H9 (cell line): Measurements from ENCODE around the gene USP3. TPM values are rescaled to one million over a fixed set of nuclear protein-coding genes. Genes with fewer than 3 reads are reported as not detected.

Source experiments
- DNase-seq: peaks from one replicate; pipeline ENCODE4 v3.0.0-alpha.2; 2017
- H2AFZ ChIP-seq: one replicate; pipeline ENCODE4 v1.6.1; 2013; ENCODE audit warnings: mild to moderate bottlenecking, low read length, control low read depth, moderate library complexity
- H2AK5ac ChIP-seq: 2 replicates; pipeline ENCODE4 v1.6.1; 2013; ENCODE audit warnings: low read length, control low read depth, mixed read lengths; ENCODE audit not compliant: insufficient read length
- H2BK120ac ChIP-seq: one replicate; pipeline ENCODE4 v1.6.1; 2013; ENCODE audit warnings: low read depth, mild to moderate bottlenecking, low read length, control low read depth, inconsistent platforms; ENCODE audit not compliant: poor library complexity, severe bottlenecking
- H2BK12ac ChIP-seq: 2 replicates; pipeline ENCODE4 v1.6.1; 2013; ENCODE audit warnings: low read length, control low read depth, mixed read lengths, low read depth; ENCODE audit not compliant: insufficient read length
- H2BK15ac ChIP-seq: 2 replicates; pipeline ENCODE4 v1.6.1; 2013; ENCODE audit warnings: low read depth, low read length, control low read depth
- H2BK20ac ChIP-seq: one replicate; pipeline ENCODE4 v1.6.1; 2013; ENCODE audit warnings: low read depth, mild to moderate bottlenecking, low read length, control low read depth, inconsistent platforms; ENCODE audit not compliant: poor library complexity, severe bottlenecking
- H2BK5ac ChIP-seq: 2 replicates; pipeline ENCODE4 v1.6.1; 2013; ENCODE audit warnings: low read length, control low read depth, mixed read lengths; ENCODE audit not compliant: insufficient read length
- H3K14ac ChIP-seq: 2 replicates; pipeline ENCODE4 v1.6.1; 2013; ENCODE audit warnings: low read length, control low read depth; ENCODE audit not compliant: insufficient read depth
- H3K18ac ChIP-seq: 2 replicates; pipeline ENCODE4 v1.6.1; 2013; ENCODE audit warnings: low read depth, mild to moderate bottlenecking, mixed read lengths, low read length, control low read depth; ENCODE audit not compliant: insufficient read length
- H3K23ac ChIP-seq: 2 replicates; pipeline ENCODE4 v1.6.1; 2013; ENCODE audit warnings: low read length, control low read depth, mixed read lengths, low read depth; ENCODE audit not compliant: insufficient read length
- H3K23me2 ChIP-seq: 2 replicates; pipeline ENCODE4 v1.6.1; 2013; ENCODE audit warnings: low read depth, mild to moderate bottlenecking, mixed read lengths, low read length, control low read depth; ENCODE audit not compliant: insufficient read length, poor library complexity, severe bottlenecking
- H3K27ac ChIP-seq: 2 replicates; pipeline ENCODE4 v1.5.1; 2013; ENCODE audit warnings: low read length, control low read depth, mixed read lengths, low read depth; ENCODE audit not compliant: insufficient read length
- H3K27me3 ChIP-seq: 2 replicates; pipeline ENCODE4 v1.6.1; 2013; ENCODE audit warnings: low read length, control low read depth, inconsistent platforms; ENCODE audit not compliant: insufficient read depth
- H3K4ac ChIP-seq: 2 replicates; pipeline ENCODE4 v1.6.1; 2013; ENCODE audit warnings: low read depth, mild to moderate bottlenecking, control low read depth, inconsistent platforms, low read length, moderate library complexity
- H3K4me1 ChIP-seq: 2 replicates; pipeline ENCODE4 v1.6.1; 2013; ENCODE audit warnings: low read length, control low read depth, inconsistent platforms; ENCODE audit not compliant: insufficient read depth
- H3K4me2 ChIP-seq: 2 replicates; pipeline ENCODE4 v1.6.1; 2013; ENCODE audit warnings: low read length, control low read depth, mixed read lengths; ENCODE audit not compliant: insufficient read length, insufficient read depth
- H3K56ac ChIP-seq: 2 replicates; pipeline ENCODE4 v1.6.1; 2013; ENCODE audit warnings: low read depth, mild to moderate bottlenecking, mixed read lengths, low read length, control low read depth; ENCODE audit not compliant: insufficient read length
- H3K79me1 ChIP-seq: 2 replicates; pipeline ENCODE4 v1.6.1; 2013; ENCODE audit warnings: low read depth, mild to moderate bottlenecking, moderate library complexity, low read length, control low read depth, inconsistent platforms; ENCODE audit not compliant: insufficient read depth, poor library complexity, severe bottlenecking
- H3K79me2 ChIP-seq: 2 replicates; pipeline ENCODE4 v1.6.1; 2013; ENCODE audit warnings: low read length, control low read depth, inconsistent platforms; ENCODE audit not compliant: insufficient read depth
- H3K9ac ChIP-seq: 2 replicates; pipeline ENCODE4 v1.6.1; 2013; ENCODE audit warnings: low read length, control low read depth, mixed read lengths; ENCODE audit not compliant: insufficient read length; ENCODE audit errors: extremely low read depth
- H3K9me3 ChIP-seq: one replicate; pipeline ENCODE4 v1.6.1; 2013; ENCODE audit warnings: low read depth, low read length, inconsistent platforms; ENCODE audit not compliant: control insufficient read depth
- H3T11ph ChIP-seq: one replicate; pipeline ENCODE4 v1.6.1; 2013; ENCODE audit warnings: mild to moderate bottlenecking, low read length, control low read depth, inconsistent platforms
- H4K20me1 ChIP-seq: one replicate; pipeline ENCODE4 v1.6.1; 2013; ENCODE audit not compliant: control insufficient read depth, insufficient read length, insufficient read depth
- H4K5ac ChIP-seq: 2 replicates; pipeline ENCODE4 v1.6.1; 2013; ENCODE audit warnings: low read depth, mild to moderate bottlenecking, mixed read lengths, low read length, control low read depth; ENCODE audit not compliant: insufficient read length
- H4K8ac ChIP-seq: replicated peaks from 2 replicates; pipeline ENCODE4 v1.6.1; 2013; ENCODE audit warnings: low read length, control low read depth, mixed read lengths, low read depth; ENCODE audit not compliant: insufficient read length
- H4K91ac ChIP-seq: 2 replicates; pipeline ENCODE4 v1.6.1; 2013; ENCODE audit warnings: low read depth, mild to moderate bottlenecking, moderate library complexity, mixed read lengths, low read length, control low read depth; ENCODE audit not compliant: insufficient read length
- H3K27ac Mint-ChIP-seq, 3 experiments: 2 replicates in 2 of 3; 3 replicates in 1 of 3; pipeline ENCODE4 v1.8.0; 2020 to 2021; ENCODE audit warnings: mixed read lengths in 3 of 3, mild to moderate bottlenecking in 1 of 3, moderate library complexity in 1 of 3
- H3K27me3 Mint-ChIP-seq: 2 replicates; pipeline ENCODE4 v1.8.0; 2021; ENCODE audit warnings: low read depth, mild to moderate bottlenecking, moderate library complexity, mixed read lengths
- H3K36me3 Mint-ChIP-seq, 3 experiments: 2 replicates in 2 of 3; 3 replicates in 1 of 3; pipeline ENCODE4 v1.8.0; 2020 to 2021; ENCODE audit warnings: low read depth in 3 of 3, mixed read lengths in 3 of 3; ENCODE audit not compliant: insufficient read depth in 1 of 3
- H3K4me1 Mint-ChIP-seq, 2 experiments: 2 replicates each; pipeline ENCODE4 v1.8.0; 2020; ENCODE audit warnings: mixed read lengths in 2 of 2
- H3K4me3 Mint-ChIP-seq, 2 experiments: 2 replicates in 1 of 2; 3 replicates in 1 of 2; pipeline ENCODE4 v1.8.0; 2020 to 2021; ENCODE audit warnings: mild to moderate bottlenecking in 2 of 2, mixed read lengths in 2 of 2, moderate library complexity in 1 of 2
- H3K9me3 Mint-ChIP-seq, 2 experiments: 2 replicates in 1 of 2; 3 replicates in 1 of 2; pipeline ENCODE4 v1.8.0; 2020; ENCODE audit warnings: mild to moderate bottlenecking in 2 of 2, mixed read lengths in 2 of 2, moderate library complexity in 1 of 2
- WGBS: extraction: QIAGEN DNeasy Blood & Tissue Kit; methylation state at CpG from one replicate; pipeline ENCODE4 v1.1.7; 2013; ENCODE audit warnings: missing lambda C conversion rate, low lambda C conversion rate, mixed read lengths; ENCODE audit not compliant: insufficient read length; ENCODE audit errors: extremely low coverage; 5-methylcytosine and 5-hydroxymethylcytosine counted together
- total RNA-seq: library from RNA; stranded (reverse); gene quantifications from 2 replicates; pipeline ENCODE4 v1.2.1, GENCODE V29; 2021
- TF ChIP-seq, protein P1 (sequence below): fragments of 200-600 bp; sonication (generic); conservative IDR thresholded peaks from 3 replicates; pipeline ENCODE4 v1.8.0; 2021; ENCODE audit warnings: antibody characterized with exemption, mild to moderate bottlenecking

Gene USP3
- total RNA-seq, 1 experiment from 2014 or later, result 14.2 TPM

- Histone ChIP-seq H4K8ac (no peak overlapping the region), H3K79me2 (0 out of 2 replicates have a peak, but pooled peaks cover 3% of the 10 kb centered on the region), H3K9me3 (no peaks in the 10 kb centered on the region), H3K4me2 (no peak overlapping the region), H2BK15ac (no peak overlapping the region), H3K4ac (no peak overlapping the region), H4K5ac (no peak overlapping the region), H2BK120ac (no peak overlapping the region), H2AK5ac (no peak overlapping the region), H4K20me1 (no peaks in the 10 kb centered on the region), H3K9ac (no peak overlapping the region), H2BK20ac (no peak overlapping the region), H2BK5ac (no peak overlapping the region), H3K56ac (no peak overlapping the region), H3K23me2 (no peaks in the 10 kb centered on the region), H4K91ac (no peak overlapping the region), H3K4me1 (peaks cover 4% of the 10 kb centered on the region), H2BK12ac (no peak overlapping the region), H3K79me1 (peaks cover 4% of the 10 kb centered on the region), H3K27ac (no peak overlapping the region), H3T11ph (no peak overlapping the region), H2AFZ (no peak overlapping the region), H3K14ac (no peak overlapping the region), H3K27me3 (no peaks in the 10 kb centered on the region), H3K23ac (no peak overlapping the region), H3K18ac (no peak overlapping the region)
- Mint-ChIP-seq H3K9me3 (no peaks in the 10 kb centered on the region), H3K27ac (peak overlapping the region in 1 of 3 experiments; percentile 19; a peak in 2 of 7 replicates), H3K36me3 (no peaks in the 10 kb centered on the region), H3K4me3 (no peak overlapping the region), H3K27me3 (no peaks in the 10 kb centered on the region), H3K4me1 (peaks cover 14 to 20% of the 10 kb centered on the region in 2 experiments)
- DNase-seq, result no peak
- TF ChIP-seq, protein P1, sequence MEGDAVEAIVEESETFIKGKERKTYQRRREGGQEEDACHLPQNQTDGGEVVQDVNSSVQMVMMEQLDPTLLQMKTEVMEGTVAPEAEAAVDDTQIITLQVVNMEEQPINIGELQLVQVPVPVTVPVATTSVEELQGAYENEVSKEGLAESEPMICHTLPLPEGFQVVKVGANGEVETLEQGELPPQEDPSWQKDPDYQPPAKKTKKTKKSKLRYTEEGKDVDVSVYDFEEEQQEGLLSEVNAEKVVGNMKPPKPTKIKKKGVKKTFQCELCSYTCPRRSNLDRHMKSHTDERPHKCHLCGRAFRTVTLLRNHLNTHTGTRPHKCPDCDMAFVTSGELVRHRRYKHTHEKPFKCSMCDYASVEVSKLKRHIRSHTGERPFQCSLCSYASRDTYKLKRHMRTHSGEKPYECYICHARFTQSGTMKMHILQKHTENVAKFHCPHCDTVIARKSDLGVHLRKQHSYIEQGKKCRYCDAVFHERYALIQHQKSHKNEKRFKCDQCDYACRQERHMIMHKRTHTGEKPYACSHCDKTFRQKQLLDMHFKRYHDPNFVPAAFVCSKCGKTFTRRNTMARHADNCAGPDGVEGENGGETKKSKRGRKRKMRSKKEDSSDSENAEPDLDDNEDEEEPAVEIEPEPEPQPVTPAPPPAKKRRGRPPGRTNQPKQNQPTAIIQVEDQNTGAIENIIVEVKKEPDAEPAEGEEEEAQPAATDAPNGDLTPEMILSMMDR, result no peak
- WGBS, result no CpG with 5 or more reads among the region's 1 CpG
Measured at GRCh38 chr15:63526401-63526800, 22.0 kb downstream of the USP3 start.
